SHP77 (cell line): Measurements from ENCODE around the gene FRS2.
A peak's percentile ranks its signal among the peaks of the same experiment; 100 is the strongest.
"Not testable (repeated sequence)": the region's sequence is repeated elsewhere in the genome, so short reads cannot be mapped to it uniquely, and the experiment has no call there.

Experiments used
- DNase-seq, 2 experiments: peaks; one replicate each; lab custom pipeline; 2025; lab: John Stamatoyannopoulos, UW

Gene FRS2

DNA sequence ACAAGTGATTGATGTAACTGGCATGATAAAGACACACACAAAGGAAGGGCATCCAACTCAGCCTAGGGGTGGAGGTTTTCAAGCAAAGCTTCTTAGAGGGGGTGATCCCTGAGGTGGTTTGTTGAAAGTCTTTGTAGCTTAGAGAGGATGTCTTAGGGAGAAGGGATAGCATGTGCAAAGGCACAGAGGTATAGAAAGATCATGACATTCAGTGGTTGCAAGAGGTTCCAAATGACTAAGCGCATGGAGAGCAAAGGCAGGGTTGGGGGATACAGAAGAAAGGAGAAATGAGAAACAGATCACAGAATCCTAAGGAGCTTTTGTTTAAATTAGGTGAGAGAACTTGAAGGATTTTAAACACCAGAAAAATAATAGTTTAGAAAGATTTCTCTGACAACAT, 109.9 kb downstream of the FRS2 start:
- DNase-seq, result no peak

DNA sequence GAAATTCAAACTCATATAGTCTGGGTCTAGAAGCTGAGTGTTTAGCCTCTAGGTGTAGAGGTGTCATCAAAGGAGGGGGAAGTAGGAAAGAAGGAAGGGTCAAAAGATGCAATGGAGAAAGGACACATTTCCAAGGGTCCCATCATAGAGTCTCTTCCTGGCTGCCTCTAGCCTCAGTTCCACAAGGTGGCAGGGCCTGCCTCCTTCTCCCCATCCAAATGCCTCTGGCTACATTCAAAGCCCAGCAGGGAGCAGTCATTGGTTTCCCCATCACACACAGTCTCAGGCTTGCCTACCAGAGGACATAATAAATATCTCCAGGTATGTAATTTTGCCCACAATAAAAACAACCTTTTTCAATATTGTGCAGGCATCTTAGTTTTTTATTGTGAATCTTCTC, 113.0 kb downstream of the FRS2 start:
- peak; percentile 7 to 23 for DNase-seq

DNA sequence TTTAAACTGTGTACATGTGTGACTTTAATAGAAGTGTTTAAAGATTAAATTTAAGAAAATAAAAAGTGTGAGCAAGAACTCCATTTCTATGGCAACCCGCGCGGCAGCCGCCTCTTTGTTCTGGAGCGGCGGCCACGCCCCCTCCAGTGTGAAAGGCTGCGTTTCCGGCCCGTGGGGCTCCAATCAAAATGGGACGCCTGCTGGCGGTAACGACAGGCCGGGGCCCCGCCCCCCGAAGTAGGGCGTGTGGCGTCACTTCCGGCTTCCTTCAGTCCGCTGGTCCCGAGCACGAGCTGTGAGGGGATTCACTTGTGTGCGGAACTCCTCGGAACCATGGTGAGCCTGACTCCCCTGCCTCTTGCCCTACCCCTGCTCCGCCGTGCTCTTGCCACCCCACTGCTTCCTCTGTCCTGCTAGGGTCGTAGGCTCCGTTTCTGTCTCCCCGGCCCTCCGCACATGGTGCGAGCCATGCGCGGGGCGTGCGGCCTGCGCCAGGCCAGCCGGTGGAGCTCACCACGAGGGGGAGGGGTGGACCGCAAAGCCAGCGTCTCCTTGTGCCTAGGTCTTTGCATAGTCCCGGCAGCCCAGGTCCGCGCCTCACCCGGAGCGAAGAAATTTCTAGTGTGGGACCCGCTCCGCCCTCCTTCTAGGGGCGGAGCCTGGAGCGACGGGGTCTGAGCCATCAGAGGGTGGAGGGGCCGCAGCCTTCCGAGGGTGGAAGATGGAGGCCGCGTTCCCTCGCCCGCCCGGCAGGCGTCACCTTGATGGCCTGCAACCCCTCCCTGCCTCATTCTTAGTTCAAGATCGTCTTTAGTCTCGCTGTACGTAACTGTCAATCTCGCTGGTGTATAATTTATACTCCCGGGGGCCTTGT, 115.2 kb downstream of the FRS2 start, which contains the start of gene CCT2:
Gene CCT2, plus strand, starts transcription at position 271 of the 874 bp plus-strand sequence. Its CDS starts 63 bp downstream, at position 334.
- DNase-seq, result peak; percentile 93 to 96

GRCh38 chr12:69588527-69588926, 118.3 kb downstream of the FRS2 start:
- DNase-seq, result no peak

- no peak for DNase-seq
Observed at GRCh38 chr12:69589082-69589481, 118.9 kb downstream of the FRS2 start.

DNA sequence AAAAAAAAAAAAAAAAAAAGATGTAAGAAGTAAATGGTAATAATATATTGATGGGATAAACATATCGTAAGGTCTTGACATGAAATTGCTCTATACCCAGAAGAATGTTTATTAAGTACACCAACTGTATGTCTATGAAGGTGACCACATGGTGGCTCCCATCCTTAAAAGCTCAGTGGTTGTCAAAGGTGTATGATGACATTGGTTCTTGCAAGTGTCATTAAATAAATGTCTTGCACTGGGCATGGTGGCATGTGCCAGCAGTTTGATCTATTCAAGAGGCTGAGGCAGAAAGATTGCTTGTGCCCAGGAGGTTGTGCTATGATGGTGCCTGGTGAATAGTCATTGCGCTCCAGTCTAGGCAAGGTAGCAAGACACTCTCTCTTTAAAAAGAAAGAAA, 125.5 kb downstream of the FRS2 start:
- no peak for DNase-seq

GRCh38 chr12:69598174-69598753, 128.1 kb downstream of the FRS2 start:
- DNase-seq, result no peak

- no peak for DNase-seq
Observed at GRCh38 chr12:69600804-69601203, 130.6 kb downstream of the FRS2 start.

DNA sequence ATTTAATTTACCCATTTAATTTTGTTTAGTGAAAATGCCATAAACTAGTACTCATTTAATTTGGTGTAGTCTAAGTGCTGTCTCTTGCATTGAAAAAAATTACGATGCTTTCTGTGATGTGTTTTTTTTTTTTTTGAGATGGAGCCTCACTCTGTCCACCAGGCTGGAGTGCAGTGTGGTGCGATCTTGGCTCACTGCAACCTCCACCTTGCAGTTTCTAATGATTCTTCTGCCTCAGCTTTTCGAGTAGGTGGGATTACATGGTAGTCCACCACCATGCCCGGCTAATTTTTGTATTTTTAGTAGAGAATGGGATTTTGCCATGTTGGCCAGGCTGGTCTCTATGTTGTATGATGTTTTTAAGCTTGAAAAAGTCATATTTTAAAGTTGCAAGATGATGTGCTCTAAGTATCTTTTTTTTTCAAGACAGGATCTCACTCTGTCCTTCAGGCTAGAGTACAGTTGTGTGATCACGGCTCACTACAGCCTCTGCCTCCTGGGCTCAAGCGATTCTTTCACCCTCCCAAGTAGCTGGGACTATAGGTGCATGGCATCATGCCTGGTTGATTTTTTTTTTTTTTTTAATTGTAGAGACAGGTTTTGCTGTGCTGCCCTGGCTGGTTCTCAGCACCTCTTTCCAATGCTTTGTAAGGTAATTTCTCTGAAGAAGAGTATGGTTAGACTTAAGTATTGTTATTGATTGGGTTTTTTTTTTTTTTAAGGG, 131.9 kb downstream of the FRS2 start:
- no peak for DNase-seq

GRCh38 chr12:69602954-69603353, 132.8 kb downstream of the FRS2 start:
- DNase-seq, result no peak

DNA sequence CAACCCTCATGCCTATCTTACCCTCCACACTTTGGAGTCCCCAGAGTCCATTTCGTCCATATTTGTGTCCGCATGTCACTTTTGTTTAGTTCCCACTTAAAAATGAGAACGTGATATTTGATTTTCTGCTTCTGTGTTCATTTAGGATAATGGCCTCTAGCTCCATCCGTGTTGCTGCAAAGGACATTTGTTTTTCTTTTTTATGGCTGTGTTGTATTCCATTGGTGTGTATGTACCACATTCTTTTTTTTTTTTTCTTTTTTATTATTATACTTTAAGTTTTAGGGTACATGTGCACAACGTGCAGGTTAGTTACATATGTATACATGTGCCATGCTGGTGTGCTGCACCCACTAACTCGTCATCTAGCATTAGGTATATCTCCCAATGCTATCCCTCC, 133.4 kb downstream of the FRS2 start:
- DNase-seq, result not testable (repeated sequence)

DNA sequence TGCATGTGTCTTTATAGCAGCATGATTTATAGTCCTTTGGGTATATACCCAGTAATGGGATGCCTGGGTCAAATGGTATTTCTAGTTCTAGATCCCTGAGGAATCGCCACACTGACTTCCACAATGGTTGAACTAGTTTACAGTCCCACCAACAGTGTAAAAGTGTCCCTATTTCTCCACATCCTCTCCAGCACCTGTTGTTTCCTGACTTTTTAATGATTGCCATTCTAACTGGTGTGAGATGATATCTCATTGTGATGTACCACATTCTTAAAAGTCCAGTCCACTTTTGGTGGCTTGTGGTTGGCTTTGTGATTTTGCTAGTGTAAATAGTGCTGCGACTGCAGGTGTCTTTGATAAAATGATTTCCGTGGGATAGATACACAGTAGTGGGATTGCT, 134.1 kb downstream of the FRS2 start:
- DNase-seq, result not testable (repeated sequence)

- DNase-seq, result no peak
Observed at GRCh38 chr12:69608114-69608513, 137.9 kb downstream of the FRS2 start.

- DNase-seq, result no peak
Observed at GRCh38 chr12:69610126-69610525, 139.9 kb downstream of the FRS2 start.

DNA sequence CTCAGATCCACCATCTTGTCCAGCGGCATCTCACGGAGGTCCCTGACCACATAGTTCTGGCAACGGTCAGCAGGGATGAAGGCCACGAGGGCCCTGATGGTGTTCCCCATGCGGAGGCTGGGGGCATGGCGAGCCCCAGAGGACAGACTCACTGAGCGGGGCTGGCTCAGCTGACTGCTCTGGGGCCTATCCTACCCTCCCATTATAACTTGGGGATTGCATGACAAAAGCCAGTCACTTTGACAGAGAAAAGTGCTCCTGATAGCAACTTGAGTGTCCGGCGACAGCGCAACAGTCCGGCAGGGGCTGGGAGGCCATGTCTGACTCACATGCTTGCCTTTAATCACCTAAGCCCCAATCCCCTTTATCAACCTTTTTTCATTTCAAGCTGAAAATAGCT, 140.5 kb downstream of the FRS2 start, which contains the start of gene LRRC10:
Gene LRRC10, minus strand, starts transcription at position 179 of the 400 bp plus-strand sequence. Its CDS starts 69 bp downstream, at position 110.
- no peak for DNase-seq

GRCh38 chr12:69613351-69613750, 143.2 kb downstream of the FRS2 start:
- DNase-seq, result no peak

DNA sequence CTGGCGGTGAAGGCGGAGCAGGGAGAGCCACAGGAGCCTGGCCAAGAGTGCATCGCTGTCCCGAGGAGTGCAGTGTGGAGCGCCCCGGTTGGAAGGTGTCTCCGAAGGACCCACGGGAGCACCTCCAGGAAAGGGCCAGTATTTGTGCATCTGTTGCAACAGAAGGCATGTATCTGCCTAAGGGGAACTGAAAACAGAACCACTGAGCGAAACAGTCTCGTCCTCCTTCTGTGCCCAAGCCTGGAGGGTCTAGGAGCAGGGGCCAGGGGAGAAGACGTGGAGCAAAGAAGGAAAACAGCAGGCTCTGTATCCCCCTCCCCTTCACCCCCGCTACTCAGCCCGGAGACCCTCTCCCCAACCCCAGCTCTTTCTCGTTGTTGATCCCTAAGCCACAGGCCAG, 145.8 kb downstream of the FRS2 start:
- no peak for DNase-seq

GRCh38 chr12:69619050-69619449, 148.9 kb downstream of the FRS2 start:
- DNase-seq, result no peak

DNA sequence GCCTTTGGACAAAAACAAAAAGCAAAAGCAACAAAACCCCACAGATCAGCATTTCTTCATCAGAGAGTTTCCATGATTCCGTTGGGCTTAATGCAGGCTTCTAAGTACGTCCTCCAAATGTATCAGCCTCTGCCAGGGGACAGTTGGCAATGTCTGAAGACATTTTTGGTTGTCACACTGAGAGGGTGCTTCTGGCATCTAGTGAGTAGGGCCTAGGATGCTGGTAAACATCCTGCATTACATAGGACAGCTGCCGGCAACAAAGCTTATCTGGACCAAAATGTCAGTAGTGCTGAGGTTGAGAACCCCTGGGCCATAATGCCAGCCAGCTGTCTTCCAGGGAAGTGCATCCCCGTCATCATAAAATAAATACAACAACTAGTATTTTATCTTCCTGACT, 149.9 kb downstream of the FRS2 start:
- DNase-seq, result no peak

DNA sequence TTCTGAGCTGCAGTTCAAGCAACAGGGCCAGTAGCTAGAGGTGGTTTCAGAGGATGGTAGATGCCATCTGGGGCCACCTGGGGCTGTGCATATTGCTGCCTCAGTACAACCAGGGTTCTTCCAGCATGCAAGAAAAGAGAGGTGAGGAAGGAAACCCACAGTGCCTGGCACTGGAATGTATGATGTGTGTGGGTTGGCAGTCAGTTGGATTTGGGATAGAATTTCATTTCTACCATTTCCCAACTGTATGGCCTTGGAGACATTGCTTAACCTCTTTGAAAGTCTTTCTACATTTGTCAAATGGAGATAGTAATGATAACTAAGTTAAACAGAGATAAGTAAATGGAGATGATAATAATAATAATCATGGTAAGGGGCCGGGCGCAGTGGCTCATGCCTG, 150.7 kb downstream of the FRS2 start:
- DNase-seq, result no peak

DNA sequence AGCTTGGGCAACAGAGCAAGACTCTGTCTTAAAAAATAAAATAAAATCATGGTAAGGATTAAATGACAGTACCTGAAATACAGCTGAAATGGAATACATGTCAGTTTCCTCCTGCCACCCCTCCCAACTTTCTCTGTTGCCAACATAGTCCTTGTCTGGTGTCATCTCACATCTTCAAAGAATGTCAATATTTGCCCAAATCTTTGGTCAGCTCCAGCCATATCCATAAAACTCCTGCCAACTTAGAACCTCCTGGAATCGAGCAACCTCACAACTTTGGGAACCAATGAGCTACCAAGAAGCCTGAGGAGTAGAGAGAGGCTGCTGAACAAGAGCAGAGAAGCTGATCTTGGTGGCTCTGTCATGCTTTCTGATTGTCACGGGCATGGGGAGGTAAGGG, 151.4 kb downstream of the FRS2 start:
- DNase-seq, result no peak

GRCh38 chr12:69623970-69624369, 153.8 kb downstream of the FRS2 start:
- peak; percentile 5 to 6 for DNase-seq

GRCh38 chr12:69627501-69627900, 157.3 kb downstream of the FRS2 start:
- no peak for DNase-seq
